Progenitor cell of endocrine pancreas (in vitro differentiated cells): ENCODE measurements around the gene ZNF292. TPM values are rescaled to one million over a fixed set of nuclear protein-coding genes. Genes with fewer than 3 reads are reported as not detected.
A peak's percentile ranks its signal among the peaks of the same experiment; 100 is the strongest.

ENCODE experiments used
- DNase-seq: peaks from one replicate; pipeline ENCODE4 v3.0.0; 2021; ENCODE audit warnings: low spot score; ENCODE audit not compliant: unreplicated experiment
- H3K27ac Mint-ChIP-seq: 2 replicates; pipeline ENCODE4 v1.8.0; 2021; ENCODE audit warnings: mild to moderate bottlenecking, moderate library complexity, mixed read lengths
- H3K27me3 Mint-ChIP-seq: 2 replicates; pipeline ENCODE4 v1.8.0; 2021; ENCODE audit warnings: mixed read lengths
- H3K36me3 Mint-ChIP-seq: 2 replicates; pipeline ENCODE4 v1.8.0; 2022; ENCODE audit warnings: mixed read lengths; ENCODE audit not compliant: insufficient read depth
- H3K4me1 Mint-ChIP-seq: 2 replicates; pipeline ENCODE4 v1.8.0; 2021; ENCODE audit warnings: low read depth, mixed read lengths
- H3K4me3 Mint-ChIP-seq: 2 replicates; pipeline ENCODE4 v1.8.0; 2021; ENCODE audit warnings: low read depth, mild to moderate bottlenecking, moderate library complexity, mixed read lengths
- H3K9me3 Mint-ChIP-seq: 2 replicates; pipeline ENCODE4 v1.8.0; 2021; ENCODE audit warnings: low read depth, mixed read lengths
- CTCF ChIP-seq: fragments of 200-600 bp; sonication (generic); IDR thresholded peaks from one replicate; pipeline ENCODE4 v1.5.0; 2021; ENCODE audit warnings: antibody characterized with exemption, mild to moderate bottlenecking; ENCODE audit not compliant: unreplicated experiment
- total RNA-seq: library from RNA; stranded (reverse); gene quantifications from 2 replicates; pipeline ENCODE4 v1.2.1, GENCODE V29; 2021

Gene ZNF292
- total RNA-seq, 1 donor from 2014 or later: 67.9 TPM

GRCh38 chr6:87174078-87174579, 18.8 kb downstream of the ZNF292 start:
- Mint-ChIP-seq H3K36me3 (peaks cover 23% of the 10 kb centered on the region), H3K27ac (peak overlapping the region; percentile 59), H3K4me1 (peaks cover 39% of the 10 kb centered on the region), H3K9me3 (peaks cover 4% of the 10 kb centered on the region), H3K27me3 (no peaks in the 10 kb centered on the region), H3K4me3 (no peak overlapping the region)
- TF ChIP-seq CTCF: no peak
- no peak for DNase-seq

GRCh38 chr6:87176493-87176892, 21.1 kb downstream of the ZNF292 start:
- no peak overlapping the region for H3K4me3 Mint-ChIP-seq
- H3K9me3 Mint-ChIP-seq: peaks cover 4% of the 10 kb centered on the region
- peaks cover 33% of the 10 kb centered on the region for H3K4me1 Mint-ChIP-seq
- H3K27ac Mint-ChIP-seq: no peak overlapping the region
- TF ChIP-seq CTCF: no peak
- DNase-seq: no peak
- no peaks in the 10 kb centered on the region for H3K27me3 Mint-ChIP-seq
- H3K36me3 Mint-ChIP-seq: peaks cover 23% of the 10 kb centered on the region

DNA sequence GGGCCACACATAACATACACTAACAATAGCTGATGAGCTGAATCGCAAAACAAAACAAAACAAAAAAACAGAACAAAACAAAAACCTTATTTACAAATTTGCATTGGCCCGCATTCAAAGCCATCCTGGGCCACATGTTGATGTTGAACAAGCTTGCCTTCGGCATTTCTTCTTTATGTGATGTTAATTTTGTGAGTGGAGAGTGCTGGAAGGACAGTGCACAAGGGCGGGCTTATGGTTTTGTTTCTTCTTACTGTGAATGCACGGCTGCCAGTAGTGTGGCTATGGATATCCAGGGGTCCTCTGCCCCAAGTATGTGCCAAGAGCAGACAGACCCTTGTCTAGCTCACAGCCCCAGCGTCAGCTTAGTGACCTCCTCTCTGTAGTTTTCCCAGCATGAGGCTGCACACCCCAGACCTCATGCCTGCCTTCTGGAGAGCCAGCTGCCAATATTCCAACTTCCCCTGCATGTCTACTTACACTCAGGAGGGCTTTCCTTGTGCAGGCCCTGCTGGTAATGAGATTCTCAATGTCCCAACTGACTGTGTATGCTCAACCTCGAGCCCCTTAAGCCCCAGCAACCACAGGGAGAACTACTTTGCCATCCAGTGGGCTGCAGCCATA, 24.9 kb downstream of the ZNF292 start:
- Mint-ChIP-seq H3K27me3 (no peaks in the 10 kb centered on the region), H3K36me3 (peaks cover 29% of the 10 kb centered on the region), H3K27ac (no peak overlapping the region), H3K9me3 (peaks cover 4% of the 10 kb centered on the region), H3K4me1 (peaks cover 8% of the 10 kb centered on the region), H3K4me3 (no peak overlapping the region)
- DNase-seq: no peak
- no peak for TF ChIP-seq CTCF

DNA sequence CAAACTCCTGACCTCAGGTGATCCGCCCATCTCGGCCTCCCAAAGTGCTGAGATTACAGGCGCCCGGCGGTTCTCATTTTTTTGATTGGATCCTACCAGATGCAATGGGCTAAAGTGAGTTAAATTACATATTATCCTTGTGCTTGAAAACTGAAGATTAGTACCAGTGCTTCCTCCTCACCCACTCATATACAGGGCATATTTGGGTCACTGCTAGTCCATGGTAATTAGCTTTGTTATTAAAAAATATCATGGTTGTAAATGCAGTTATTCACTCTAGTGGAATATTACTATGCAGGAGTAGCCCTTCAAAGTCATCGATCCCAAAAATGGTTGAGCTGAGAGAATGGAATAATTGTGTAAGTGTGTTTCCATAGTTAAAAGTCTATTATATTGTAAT, 26.5 kb downstream of the ZNF292 start:
- Mint-ChIP-seq H3K4me1 (no peaks in the 10 kb centered on the region), H3K27ac (no peak overlapping the region), H3K36me3 (peaks cover 20% of the 10 kb centered on the region), H3K4me3 (no peak overlapping the region), H3K9me3 (peaks cover 4% of the 10 kb centered on the region), H3K27me3 (no peaks in the 10 kb centered on the region)
- TF ChIP-seq CTCF: no peak
- no peak for DNase-seq

DNA sequence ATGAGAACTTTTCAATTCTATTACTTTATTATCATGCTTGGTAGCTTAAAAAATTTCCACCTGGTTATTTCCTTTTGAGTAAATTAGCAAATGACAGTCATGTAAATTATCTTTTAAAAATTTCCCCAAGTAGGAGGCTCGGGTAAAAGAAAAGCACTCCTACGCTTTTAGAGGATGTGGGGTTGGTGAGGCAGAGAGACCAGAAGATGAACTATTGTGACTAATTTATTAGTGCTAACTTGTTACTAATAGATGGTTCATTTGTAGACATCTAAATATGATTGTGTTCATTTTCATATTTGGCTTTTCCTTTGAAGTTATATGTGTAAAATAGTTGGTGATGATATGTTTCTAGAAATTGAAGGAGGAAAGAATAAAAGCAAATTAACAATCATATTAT, 27.0 kb downstream of the ZNF292 start:
- TF ChIP-seq CTCF: no peak
- Mint-ChIP-seq H3K27ac (no peak overlapping the region), H3K27me3 (no peaks in the 10 kb centered on the region), H3K4me1 (no peaks in the 10 kb centered on the region), H3K9me3 (peaks cover 4% of the 10 kb centered on the region), H3K36me3 (peaks cover 16% of the 10 kb centered on the region), H3K4me3 (no peak overlapping the region)
- no peak for DNase-seq
